GM12864 (cell line): ENCODE measurements around the gene TPPP.

Experiments used
- DNase-seq: peaks from one replicate; pipeline ENCODE4 v3.0.0-alpha.2; 2011; ENCODE audit warnings: low read depth
- H3K4me3 ChIP-seq: 2 replicates; pipeline ENCODE4 v1.5.1; 2011; ENCODE audit warnings: mild to moderate bottlenecking, low read depth, low read length, control low read depth
- TF ChIP-seq, protein P1 (sequence below): IDR thresholded peaks from 2 replicates; pipeline ENCODE4 v1.5.1; 2011; ENCODE audit warnings: low read depth, mild to moderate bottlenecking, moderate library complexity, low read length, control low read depth, inconsistent platforms; ENCODE audit errors: missing control alignments

TPPP gene

DNA sequence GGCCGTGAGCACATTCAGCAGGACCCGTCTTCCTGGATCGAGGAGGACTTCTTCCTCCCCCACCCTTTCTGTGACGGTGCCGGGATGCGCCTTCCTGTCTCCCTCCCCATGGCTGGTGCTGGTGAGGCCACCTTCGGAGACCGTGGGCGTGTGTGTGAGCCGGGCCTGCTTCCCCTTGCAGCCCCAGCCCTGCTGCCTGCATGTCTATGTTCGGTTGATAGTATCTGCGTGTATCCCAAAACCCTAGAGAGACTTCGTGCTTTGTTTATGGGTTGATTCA lies 68.3 kb downstream of the TPPP start:
- no peak for DNase-seq
- no peak overlapping the region for H3K4me3 ChIP-seq
- TF ChIP-seq, protein P1, sequence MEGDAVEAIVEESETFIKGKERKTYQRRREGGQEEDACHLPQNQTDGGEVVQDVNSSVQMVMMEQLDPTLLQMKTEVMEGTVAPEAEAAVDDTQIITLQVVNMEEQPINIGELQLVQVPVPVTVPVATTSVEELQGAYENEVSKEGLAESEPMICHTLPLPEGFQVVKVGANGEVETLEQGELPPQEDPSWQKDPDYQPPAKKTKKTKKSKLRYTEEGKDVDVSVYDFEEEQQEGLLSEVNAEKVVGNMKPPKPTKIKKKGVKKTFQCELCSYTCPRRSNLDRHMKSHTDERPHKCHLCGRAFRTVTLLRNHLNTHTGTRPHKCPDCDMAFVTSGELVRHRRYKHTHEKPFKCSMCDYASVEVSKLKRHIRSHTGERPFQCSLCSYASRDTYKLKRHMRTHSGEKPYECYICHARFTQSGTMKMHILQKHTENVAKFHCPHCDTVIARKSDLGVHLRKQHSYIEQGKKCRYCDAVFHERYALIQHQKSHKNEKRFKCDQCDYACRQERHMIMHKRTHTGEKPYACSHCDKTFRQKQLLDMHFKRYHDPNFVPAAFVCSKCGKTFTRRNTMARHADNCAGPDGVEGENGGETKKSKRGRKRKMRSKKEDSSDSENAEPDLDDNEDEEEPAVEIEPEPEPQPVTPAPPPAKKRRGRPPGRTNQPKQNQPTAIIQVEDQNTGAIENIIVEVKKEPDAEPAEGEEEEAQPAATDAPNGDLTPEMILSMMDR: no peak

DNA sequence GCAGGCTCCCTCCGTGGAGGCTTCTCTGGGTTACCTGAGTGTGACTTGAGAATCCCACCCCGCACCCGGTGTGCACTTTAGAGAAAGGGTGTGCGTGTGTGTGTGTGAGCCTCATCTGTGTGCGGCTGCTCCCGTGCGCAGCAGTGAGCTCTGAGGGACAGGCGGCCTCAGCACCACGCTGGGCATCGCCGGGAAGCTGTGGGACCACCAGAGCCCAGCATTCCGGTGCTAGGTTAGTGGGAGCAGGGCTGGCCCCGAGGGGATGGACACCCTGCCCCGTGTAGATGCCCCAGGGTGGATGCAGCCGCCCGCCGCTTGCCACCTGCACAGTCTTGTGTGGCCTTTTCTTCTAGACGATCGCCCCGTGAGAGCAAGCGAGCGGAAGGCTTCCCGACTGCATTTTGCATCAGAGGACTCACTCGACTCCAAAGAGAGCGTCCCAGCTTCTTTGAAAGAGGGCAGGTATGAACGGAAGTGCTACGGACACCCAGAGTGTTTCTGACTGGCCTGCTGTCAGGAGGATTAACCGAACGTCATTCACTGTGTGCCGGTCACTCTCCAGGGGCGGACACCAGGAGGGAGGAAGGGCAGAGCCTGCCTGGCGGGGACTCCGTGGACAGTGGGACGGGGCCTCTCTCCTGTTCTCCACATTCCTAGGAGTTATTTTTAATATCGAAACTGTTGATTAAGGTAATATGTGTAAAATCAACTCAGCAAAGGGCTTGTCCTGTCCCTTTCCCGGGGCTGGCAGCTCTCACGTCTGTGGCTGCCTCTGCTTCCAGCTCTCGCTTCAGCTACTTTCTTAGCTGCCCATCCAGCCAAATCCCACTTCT lies 68.8 kb downstream of the TPPP start:
- TF ChIP-seq, protein P1: no peak
- no peak for DNase-seq
- no peak overlapping the region for H3K4me3 ChIP-seq

DNA sequence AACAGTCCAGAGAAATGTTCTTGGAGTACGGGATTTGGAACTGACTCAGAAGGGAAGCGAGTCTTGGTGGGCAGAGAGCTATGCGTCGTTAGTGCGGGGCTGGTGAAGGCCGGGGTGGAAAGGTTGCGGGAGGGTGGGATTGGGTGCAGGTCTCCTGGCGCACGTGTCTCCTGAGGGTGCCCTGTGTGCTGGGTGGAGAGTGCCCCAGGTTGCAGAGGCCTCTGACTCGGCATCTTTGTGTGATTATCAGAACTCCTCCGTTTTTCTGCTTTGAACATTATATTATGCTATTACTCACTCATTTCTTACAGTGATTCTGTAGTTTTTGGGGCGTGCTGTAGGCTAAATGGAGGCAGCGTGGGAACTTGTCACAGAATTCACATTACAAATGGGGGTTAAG lies 69.6 kb downstream of the TPPP start:
- TF ChIP-seq, protein P1: no peak
- H3K4me3 ChIP-seq: no peak overlapping the region
- DNase-seq: no peak

DNA sequence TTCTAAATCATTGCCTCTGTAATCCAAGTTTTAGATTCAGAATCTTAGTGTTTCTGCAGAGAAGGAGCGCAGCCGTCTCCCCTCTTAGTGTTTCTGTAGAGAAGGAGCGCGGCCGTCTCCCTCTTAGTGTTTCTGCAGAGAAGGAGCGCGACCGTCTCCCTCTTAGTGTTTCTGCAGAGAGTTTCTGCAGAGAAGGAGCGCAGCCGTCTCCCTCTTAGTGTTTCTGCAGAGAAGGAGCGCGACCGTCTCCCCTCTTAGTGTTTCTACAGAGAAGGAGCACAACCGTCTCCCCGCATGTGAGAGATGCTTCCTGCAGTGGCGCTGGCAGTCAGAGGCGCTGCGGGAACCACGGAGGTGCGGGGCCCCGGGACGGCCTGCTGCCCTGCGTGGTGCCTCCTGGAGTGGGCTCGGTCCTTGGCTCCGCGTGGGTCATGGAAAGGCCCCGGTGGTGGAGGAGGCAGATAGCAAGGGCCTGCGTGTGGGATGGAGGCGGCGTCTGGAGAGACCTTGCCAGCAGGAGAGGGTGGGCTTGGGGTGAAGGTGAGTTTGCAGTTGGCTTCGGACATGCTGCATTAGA lies 70.1 kb downstream of the TPPP start:
- H3K4me3 ChIP-seq: no peak overlapping the region
- TF ChIP-seq, protein P1: no peak
- no peak for DNase-seq

DNA sequence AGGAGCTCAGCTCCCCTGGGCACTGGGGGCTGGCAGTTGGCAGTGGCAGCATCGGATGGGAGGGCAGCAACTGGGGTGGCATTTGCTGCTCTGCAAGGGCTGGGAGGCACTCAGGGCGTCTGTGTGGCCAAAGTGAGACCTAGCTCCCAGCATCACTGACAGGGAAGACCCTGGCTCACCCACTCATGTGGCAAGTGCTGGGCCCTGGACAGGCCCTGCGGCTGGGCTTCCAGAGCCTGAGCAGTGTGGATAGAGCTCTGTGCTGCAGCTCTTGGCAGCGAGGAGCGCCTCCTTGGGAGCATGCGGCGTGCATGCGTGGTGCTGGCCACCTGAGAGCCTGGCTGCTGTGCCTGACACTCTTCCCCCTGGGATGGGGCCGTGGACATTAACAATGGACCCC lies 70.8 kb downstream of the TPPP start:
- DNase-seq: no peak
- H3K4me3 ChIP-seq: no peak overlapping the region
- TF ChIP-seq, protein P1: no peak

DNA sequence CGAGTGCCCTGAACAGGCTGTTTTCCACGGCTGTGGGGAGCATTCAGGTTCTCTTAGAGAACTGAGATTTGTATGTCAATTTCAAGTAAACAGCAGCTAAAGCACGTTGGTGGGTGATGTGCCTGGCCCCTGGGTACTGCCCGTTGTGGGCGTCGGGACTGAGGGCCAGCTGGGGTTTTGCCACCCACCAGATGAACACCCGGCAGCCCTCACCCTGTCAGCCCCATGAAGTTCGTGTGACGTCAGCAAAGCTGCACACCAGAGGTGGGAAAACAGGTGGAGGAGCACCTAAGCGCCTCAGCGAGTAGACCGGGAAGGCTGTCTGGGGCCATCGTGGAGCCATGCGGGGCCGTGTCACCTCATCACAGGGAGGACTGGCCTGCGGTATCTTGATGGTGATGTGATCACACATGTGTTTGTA lies 71.8 kb downstream of the TPPP start:
- DNase-seq: no peak

More for the DNA sequence above, 71.8 kb downstream of the TPPP start:
- TF ChIP-seq, protein P1: no peak
- no peak overlapping the region for H3K4me3 ChIP-seq
